Ammon's horn (tissue), 1 donor: Measurements from ENCODE around the gene DCAF15.

ENCODE experiments used
- DNase-seq: peaks from one replicate; pipeline ENCODE4 v3.0.0-alpha.2; 2016; ENCODE audit warnings: low spot score

Gene DCAF15

DNA sequence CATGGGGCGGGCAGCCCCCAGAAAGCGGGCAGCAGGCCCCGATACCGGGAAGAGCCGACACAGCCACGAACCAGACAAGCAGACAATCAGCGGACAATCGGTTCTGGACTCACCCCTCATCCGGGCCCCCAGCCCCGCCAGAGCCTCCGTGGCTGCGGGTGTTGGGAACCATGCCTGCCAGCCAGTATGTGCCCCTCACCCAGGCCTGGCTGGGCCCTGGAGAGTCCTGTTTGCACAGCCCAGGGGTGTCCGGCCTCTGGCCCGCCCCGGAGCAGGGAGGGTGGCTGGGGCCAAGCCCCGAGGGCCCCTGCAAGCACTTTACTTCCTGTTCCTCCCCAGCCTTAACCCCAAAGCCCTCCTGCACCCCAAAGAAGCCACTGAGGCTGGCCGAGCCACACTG lies 21.9 kb upstream of the DCAF15 start:
- DNase-seq = no peak

DNA sequence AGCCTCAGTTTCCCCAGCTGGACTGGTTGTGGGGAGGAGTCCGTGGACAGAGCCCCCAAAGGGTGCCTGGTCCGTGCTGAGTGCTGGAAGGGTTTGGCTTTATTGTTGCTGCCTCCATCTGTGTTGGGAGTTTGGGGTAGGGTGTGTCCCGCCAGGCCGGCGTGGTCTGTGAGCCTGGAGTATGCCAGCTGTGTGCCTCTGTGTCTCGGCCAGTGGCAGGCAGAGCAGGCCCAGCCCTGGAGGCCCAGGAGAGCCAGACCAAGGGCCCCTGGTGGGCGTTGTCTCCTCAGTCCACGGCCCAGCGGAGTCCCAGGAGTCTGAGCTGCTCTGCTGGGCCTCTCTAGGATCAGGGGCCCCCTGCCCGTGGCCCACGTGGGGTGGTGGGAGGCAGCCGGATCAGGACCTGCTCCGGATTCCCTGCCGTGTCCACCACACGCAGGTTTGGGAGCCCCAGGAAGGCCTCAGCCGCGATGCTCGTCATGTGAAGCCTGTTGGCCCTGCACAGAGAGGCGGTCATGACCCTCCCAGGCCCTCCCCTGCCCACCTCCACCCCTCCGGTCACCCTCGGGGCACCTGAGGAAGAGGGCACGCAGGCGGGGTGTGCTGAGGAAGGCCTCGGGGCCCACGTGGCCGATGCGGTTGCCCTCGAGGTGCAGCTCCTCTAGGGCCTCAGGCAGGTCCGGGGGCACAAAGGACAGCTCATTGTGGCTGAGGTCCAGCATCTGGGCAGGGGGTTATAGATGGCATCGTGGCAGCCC lies 20.7 kb upstream of the DCAF15 start:
- DNase-seq = no peak

DNA sequence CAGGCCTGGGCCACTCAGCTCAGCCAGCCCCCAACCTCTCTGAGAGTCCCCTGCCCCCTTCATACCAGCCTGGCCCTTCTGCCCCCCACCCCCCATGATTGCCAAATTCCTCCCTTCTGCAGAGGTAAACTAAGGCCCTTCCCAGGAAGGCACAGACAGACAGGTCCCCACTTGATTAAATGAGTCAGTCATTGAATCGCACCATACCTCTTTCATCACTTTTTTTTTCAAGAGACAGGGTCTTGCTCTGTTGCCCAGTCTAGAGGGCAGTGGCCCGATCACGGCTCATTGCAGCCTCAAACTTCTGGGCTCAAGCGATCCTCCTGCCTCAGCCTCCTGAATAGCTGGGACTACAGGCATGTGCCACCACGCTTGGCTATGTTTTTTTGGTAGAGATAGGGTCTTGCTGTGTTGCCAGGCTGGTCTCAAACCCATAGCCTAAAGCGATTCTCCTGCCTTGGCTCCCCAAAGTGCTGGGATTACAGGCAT lies 20.1 kb upstream of the DCAF15 start:
- DNase-seq = no peak

DNA sequence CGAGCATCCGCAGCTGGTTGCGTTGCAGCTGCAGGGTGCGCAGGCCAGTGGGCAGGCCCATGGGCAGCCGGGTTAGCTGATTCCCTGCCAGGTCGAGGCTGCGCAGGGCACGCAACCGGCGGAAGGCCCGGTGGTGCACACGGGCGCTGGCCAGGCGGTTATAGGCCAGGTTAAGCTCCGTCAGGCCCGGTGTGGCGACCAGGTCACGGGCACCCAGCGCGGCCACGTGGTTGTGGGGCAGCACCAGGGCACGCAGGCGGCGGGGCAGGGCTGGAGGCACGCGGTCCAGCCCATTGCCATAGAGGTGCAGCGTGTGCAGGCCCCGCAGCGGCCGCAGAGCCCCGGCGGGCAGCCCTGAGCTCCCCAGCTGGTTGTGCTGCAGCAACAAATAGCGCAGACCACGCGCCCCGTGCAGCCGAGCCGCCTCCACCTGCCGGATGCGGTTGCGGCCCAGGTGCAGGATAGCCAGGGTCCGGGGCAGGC lies 19.4 kb upstream of the DCAF15 start:
- DNase-seq = no peak

DNA sequence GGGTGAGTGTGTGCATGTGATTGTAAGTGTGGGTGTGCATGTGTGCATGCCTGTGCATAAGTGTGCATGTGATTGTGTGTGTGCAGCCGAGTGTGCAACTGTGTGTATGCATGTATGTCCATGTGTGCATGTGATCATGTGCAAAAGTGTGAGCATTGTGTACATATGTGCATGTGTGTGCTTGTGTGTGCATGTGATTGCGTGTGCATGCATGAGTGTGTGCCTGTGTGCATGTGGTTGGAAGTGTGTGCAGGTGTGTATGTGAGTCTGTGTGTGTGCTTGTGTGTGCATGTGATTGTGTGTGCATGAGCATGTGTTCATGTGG lies 17.6 kb upstream of the DCAF15 start:
- DNase-seq = no peak

DNA sequence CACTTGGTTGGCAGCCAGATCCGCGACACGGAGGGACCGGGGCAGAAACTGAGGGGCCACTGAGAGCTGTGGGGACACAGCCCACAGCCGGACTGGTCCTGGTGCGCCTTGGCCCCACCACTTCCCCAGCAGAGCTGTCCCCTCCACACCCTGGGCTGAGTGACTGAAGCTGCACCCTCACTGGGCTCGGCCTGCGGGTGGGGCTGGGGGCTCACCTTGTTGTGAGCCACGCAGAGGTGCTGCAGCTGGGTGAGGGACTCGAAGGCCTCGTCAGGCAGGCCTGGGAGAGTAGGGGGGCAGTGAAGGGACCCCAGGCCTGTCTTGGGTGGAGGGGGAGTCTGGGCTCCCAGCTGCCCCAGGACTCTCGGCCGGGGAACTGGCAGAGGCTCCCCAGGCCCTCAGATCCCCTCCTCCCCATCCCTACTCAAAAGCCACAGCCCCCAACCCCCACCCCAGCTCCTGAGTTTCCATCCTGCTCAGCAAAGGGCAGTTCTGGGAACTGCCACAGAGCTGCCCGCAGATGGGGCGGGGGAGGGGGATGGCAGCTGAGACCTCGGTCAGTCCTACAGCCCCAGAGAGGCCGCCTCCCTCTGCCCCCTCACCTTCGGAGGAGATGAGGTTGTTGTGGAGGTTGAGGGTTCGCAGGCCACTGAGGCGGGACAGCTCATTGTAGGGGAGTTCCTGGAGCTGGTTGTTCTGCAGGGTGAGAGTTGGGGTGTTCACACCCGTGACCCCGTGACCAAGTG lies 16.4 kb upstream of the DCAF15 start:
- no peak for DNase-seq

DNA sequence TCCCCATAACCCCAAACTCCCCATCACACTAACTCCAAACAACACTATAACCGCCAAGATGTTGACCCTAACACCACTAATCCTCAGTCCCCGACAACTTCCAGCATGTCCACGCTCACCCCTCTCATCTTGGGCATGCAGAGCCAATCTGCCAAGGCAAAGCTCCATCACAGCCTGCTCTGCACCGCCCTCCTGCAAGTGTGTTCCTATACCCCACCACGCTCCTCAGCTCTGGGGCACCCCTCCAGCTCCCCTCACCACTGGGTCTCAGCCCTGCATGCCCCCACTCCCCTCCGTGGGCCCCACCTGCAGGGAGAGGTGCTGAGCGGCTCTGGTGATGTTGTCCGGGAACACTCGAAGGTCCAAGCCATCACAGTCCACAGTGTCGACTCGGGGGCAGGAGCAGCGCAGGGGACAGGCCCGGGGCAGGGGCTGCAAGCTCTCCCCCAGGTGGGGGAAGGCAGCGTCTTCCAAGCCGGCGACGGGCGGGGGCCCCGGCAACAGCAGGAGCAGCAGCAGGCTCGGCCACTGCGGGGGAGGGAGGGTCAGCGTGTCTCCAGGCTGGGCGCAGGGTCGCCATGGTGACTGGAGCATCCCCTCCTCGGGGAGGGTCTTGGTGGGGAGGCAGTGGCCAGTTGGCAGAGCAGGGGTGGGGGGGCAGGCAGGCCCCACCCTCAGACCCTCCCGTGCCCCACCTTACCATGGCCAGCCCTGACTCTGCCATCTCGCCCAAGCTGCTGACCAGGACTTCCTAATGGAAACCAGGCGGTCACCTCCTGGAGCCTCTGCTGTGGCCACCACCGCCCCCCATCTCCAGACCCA lies 14.6 kb upstream of the DCAF15 start:
- no peak for DNase-seq

DNA sequence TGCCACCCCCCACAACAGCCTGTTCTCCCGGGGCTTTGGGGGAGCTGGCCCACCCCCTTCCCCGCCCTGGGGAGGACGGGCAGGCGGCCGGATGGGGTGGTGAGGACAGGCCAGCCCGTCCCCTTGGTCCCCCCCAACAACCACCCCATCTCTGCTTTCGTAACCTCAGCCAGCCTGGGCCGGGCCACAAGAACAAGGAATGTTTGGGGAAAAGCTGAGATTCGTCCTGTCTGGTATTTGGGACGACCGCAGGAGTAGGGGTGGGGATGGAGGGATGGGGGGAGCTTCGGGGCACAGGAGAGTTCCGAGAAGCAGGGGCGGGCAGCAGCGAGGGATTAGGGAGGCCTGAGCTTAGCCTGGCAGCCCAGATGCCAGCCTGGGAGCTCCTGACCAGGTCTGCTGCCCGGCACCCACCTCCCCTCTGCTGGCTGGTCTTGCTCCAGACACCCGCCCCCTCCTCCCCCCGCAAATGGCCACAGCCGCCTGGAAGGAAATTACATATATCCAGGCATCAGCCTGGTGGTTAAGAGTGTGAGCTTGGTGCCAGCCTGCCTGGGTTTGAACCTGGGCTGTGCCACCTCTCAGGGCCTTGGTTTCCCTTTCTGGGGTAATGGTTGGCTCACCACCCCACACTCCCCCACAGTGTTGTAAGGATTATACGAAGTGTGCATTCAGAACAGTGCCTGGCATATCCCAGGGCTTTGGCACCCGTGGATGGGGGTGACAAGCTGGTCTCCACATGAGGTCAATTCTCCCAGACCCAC lies 13.8 kb upstream of the DCAF15 start, which contains the start of gene PODNL1:
Gene PODNL1, minus strand, starts transcription at position 117 of the 764 bp plus-strand sequence. CDS start 236 bp downstream, outside the sequence.
- DNase-seq = no peak

DNA sequence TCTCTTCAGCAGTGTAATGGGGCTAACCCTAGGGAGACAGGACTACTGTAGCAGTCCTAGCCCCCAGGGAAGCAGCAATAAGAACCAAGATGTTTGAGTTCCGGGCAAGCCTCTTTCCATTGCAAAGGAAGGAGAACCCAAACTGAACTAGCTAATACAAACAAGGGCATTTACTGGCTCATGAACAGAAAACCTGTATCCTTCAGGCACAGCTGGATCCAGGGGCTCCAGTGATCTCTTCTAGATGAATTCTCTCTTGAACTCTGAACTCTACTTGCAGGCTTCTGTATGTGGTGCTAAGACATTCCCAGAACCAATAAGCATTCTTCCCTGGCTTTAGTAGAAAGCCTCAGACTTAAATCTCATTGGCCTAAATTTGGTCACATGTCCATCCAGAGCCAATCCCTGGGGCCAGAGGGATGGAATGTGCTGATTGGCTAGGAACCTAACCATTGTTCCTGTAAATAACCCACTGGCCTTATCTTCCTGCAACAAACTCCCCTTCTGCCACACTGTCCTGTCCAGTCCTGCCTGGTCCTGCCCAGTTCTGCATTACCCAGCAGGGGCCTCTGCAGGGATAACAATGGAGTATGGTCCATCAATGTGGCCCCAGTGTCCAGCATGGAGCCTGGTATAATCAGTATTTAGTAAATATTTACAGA lies 10.2 kb upstream of the DCAF15 start:
- DNase-seq = no peak

DNA sequence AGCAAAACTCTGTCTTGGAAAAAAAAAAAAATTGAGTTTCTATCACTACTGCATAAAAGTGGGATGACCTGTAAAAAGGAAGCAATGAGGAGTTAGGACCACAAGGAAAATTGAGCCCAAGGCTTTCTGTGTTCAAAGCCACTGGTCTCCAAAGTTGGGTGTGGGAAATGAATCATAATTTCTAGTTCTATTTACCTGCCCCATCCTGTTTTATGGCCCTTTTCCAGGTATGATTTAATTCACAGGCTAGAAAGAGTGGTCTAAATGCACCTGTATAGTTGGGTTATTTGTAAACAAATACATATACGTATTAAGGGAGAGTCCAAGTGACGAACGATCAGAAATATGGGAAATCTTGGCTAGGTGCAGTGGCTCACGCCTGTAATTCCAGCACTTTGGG lies 5.9 kb upstream of the DCAF15 start:
- DNase-seq = no peak

DNA sequence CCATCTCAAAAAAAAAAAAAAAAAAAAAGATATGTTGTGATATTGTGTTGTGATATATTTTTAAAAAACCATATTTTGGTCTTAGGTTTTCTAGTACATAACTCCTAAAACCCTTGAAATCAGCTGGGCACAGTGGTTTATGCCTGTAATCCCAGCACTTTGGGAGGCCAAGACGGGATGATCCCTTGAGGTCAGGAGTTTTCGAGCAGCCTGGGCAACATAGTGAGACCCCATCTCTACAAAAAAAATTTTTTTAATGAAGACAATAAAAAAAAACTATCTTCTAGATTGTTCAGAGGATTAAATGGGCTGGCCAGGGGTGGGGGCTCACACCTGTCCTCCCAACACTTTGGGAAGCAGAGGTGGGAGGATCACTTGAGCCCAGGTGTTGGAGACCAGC lies 1.3 kb upstream of the DCAF15 start:
- DNase-seq = no peak

DNA sequence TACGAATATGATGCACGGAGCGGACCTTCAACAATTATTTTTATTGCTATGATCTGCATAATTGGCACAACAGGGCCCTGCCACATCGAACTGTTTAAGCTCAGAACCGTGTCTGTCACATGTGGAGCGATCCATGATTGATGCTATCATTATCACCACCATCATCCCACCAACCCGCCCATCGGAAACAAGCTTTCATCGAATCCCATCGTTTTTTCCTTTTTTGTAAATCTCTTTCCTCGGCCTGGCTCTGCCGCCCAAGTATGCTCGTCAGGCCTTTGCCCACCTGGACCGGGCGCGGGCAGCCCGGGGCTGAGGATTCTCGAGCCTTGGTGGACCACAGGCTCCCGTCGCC lies 533 bp upstream of the DCAF15 start:
- no peak for DNase-seq

DNA sequence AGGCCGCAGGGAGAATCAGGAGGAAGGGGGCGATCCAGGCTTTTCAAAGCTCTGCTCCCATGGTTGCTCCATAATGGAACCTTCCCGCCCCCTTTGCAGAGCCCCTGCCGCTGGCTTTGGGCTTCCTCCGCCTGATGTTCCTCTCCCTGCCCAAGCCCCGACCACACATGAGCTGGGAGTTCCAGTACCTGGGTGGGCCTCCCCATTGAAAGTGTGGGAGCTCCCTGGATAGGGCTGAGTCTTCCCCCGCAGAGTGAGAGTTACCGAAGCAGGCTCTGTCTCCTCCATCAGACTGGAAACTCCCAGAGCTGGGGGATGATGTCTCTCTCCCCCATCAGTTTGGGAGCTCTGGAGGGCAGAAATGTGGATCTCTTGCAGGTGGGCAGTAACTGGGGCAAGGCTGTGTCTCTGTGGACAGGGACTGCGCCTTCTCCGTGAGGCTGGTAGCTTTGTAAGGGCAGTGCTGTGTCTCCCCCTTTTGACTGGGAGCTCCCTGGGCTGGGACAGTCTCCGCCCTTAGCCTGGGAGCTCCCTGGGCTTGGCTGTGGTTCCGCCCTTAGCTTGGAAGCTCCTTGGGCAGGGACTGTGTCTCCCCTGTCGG lies 722 bp downstream of the DCAF15 start:
- no peak for DNase-seq

DNA sequence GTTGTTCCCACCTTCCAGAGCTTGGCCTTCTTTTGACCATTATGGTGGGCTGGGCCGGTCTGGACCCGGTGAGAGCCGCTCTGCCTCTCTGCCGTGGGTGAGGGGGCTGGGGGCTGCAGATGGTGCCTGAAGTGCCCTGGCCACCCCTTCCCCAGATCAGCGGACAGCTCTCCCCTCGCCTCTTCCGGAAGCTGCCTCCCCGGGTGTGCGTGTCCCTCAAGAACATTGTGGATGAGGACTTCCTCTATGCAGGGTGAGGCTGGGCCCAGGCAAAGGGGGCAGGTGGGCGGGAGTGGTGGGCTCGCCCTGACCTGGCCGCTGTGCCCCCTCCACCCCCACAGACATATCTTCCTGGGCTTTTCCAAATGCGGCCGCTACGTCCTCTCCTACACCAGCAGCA lies 1.9 kb downstream of the DCAF15 start:
- DNase-seq = no peak

DNA sequence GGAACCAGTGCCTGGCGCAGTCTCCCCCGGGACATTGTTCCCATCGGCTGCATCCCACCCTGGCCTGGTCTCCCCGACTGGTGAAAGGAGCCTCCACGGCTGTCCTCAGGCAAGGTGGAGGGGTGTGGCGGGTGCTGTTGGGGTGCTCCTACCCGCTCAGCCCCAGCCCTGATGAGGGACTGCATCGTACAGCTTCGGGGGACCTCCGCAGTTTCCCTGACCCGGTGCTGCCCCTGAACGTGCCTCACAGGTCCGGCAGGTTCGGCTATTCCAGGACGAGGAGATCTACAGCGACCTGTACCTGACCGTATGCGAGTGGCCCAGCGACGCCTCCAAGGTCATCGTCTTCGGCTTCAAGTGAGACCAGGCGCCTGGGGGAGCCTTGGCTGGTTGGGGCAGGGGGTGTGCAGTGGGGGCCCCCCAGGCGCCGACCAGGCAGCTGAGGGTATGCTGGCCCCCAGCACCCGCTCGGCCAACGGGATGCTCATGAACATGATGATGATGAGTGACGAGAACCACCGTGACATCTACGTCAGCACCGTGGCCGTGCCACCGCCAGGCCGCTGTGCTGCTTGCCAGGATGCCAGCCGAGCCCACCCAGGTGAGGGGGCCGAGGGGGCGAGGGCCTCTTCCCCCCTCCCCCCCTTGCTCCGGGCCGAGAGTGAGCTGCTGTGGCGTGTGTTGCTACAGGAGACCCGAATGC lies 3.5 kb downstream of the DCAF15 start:
- DNase-seq = no peak

DNA sequence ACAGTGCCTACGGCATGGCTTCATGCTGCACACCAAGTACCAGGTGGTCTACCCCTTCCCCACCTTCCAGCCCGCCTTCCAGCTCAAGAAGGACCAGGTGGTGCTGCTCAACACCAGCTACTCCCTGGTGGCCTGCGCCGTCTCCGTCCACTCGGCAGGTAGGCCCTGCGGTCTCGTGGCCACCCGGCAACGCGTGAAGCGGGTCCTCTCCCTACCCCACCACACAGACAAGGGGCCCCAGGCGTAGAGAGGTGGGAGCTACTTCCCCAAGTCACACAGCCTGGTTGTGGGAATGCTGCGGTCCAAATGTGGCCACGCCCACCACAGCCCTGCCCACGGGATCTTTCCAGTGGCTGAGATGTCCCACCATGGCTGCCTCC lies 4.0 kb downstream of the DCAF15 start:
- DNase-seq = no peak

DNA sequence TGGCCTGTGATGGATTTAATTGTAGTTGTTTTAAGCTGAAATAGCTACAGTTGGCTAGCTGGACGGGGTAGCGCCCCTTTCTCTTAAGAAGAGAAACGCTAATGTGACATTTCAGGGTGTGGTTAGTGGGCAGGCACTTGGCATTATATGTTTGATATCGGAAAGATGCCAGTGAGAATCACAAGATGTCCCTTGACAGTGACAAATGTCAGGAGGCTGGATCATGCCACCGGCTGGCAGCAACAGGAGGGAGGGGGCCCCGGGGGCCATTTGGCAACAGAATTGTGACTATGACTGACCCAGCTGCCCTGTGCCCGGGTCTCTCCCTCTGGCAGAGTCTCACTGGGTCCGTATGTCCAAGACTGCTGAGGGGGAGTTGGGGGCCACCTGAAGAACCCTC lies 4.7 kb downstream of the DCAF15 start:
- DNase-seq = no peak

DNA sequence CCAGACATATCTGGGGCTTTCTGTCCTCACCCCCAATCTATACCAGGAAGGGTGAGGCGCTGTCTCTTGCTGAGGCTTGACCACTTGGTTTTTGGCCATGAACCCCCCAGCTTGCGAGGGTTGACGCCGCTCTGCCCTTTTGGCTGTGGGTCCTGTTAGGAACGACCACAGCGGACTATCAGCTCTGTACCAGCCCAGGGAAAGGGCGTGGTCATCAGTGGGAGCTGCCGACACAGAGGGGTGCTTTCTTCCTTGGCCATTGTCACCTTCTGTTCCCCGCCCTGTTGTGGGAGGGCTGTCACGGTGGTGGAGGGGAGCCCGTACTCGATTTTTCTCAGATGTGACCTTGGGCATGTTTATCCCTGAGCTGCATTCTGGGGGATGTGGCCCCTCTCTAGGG lies 5.7 kb downstream of the DCAF15 start:
- no peak for DNase-seq

DNA sequence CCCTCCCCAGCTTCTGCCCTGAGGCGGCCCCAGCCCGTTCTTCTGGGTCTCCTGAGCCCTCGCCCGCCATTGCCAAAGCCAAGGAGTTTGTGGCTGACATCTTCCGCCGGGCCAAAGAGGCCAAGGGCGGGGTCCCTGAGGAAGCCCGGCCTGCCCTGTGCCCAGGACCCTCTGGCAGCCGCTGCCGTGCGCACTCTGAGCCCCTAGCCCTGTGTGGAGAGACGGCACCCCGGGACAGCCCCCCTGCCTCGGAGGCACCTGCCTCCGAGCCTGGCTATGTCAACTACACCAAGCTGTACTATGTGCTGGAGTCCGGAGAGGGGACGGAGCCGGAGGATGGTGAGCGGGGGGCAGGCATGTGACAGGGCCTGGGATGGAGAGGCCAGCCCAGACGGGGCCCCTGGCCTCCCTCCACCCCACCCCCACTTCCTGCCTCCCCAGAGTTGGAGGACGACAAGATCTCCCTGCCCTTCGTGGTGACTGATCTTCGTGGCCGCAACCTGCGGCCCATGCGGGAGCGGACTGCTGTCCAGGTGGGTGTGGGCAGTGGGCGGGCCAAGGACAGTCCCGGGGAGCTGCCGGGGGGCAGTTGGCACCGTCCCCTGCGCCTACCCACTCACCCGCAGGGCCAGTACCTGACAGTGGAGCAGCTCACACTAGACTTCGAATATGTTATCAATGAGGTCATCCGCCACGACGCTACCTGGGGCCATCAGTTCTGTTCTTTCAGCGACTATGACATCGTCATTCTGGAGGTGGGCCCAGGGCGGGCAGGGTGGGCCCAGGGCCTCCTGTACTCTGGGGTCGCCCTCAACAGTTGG lies 7.0 kb downstream of the DCAF15 start:
- DNase-seq = no peak
